ENCODE measurements around the gene LIPG.
"Not testable (repeated sequence)": the region's sequence is repeated elsewhere in the genome, so short reads cannot be mapped to it uniquely, and the experiment has no call there.

The LIPG gene

DNA sequence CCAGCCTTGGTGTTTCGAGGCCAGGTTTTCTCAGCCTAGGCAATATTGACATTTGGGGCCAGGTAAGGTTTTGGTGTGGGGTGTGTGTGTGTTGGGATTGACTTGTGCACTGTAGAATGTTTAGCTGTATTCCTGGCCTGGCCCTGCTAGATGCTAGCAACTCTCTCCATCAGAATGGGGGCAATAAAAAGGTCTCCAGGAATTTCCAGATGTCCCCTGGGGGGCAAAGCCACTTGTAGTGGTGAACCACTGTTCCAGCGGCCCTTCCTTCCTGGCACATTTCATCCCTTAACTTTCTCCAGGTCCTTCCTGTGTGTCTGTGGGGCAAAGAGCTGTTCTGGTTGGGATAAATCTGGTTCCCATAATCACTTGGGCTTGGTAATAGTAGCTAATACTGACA, 12.0 kb downstream of the LIPG start:
- DNase-seq (ENCODE audit: low read depth), result no peak

DNA sequence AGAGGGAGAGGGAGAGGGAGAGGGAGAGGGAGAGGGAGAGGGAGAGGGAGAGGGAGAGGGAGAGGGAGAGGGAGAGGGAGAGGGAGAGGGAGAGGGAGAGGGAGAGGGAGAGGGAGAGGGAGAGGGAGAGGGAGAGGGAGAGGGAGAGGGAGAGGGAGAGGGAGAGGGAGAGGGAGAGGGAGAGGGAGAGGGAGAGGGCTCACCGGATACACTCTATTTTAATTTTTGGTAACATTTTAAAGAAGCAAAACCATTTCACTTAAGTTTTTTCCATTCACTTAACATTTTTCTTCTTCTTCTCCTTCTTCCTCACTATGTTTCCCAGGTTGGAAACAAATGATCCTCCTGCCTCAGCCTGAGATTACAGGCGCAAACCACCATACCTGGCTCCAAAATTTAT, 17.2 kb downstream of the LIPG start:
- not testable (repeated sequence) for DNase-seq (ENCODE audit: low read depth)

DNA sequence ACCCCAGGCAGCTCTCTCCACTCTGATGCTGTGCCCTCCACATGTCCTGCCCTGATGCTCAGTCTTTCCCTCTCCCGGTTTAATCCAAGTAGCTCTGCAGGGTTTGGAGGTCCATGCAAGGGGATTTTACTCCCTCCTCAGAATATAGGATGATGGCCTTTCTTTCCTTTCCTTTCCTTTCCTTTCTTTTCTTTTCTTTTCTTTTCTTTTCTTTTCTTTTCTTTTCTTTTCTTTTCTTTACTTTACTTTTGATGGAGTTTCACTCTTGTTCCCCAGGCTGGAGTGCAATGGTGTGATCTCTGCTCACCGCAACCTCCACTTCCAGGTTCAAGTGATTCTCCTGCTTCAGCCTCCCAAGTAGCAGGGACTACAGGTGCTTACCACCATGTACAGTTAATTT, 17.7 kb downstream of the LIPG start:
- DNase-seq (ENCODE audit: low read depth), result not testable (repeated sequence)

DNA sequence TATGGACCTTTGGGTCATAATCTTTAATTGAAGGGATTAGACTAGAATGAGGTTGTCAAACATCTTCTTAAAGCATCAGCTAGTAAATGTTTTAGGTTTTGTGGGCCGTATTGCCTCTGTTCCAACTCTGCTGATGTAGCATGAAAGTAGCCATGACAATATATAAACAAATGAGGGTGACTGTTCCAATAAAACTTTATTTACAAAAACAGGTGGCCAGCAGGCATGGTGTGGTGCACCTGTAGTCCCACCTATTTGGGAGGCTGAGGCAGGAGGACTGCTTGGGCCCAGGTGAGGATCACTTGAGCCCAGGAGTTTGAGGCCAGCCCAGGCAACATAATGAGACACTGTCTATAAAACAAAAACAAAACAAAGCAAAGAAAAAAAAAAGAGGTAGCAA, 18.4 kb downstream of the LIPG start:
- DNase-seq (ENCODE audit: low read depth), result no peak

DNA sequence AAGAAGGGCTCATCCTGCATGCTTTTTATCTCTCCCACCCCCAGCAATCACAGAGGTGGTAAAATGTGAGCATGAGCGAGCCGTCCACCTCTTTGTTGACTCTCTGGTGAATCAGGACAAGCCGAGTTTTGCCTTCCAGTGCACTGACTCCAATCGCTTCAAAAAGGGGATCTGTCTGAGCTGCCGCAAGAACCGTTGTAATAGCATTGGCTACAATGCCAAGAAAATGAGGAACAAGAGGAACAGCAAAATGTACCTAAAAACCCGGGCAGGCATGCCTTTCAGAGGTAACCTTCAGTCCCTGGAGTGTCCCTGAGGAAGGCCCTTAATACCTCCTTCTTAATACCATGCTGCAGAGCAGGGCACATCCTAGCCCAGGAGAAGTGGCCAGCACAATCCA, 19.5 kb downstream of the LIPG start:
- DNase-seq (ENCODE audit: low read depth), result no peak

DNA sequence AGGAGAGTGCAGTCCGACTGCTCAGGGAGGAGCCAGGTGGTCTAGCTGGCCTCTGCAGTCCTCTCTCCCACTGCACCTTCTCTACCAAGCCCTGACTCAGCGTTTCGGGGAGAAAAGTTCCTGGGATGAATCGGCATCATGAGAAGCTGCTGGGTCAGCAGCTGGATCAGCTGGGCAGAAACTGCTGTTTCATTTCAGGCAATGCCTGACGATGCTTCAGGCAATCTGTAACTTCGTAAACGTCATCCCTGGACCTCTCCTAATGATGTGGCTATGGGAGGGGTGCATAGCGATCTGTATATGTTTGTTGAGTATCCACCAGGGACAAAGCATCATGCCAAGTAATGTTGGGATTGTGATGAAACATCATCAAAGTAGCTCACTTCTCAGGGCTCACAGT, 20.7 kb downstream of the LIPG start:
- no peak for DNase-seq (ENCODE audit: low read depth)

DNA sequence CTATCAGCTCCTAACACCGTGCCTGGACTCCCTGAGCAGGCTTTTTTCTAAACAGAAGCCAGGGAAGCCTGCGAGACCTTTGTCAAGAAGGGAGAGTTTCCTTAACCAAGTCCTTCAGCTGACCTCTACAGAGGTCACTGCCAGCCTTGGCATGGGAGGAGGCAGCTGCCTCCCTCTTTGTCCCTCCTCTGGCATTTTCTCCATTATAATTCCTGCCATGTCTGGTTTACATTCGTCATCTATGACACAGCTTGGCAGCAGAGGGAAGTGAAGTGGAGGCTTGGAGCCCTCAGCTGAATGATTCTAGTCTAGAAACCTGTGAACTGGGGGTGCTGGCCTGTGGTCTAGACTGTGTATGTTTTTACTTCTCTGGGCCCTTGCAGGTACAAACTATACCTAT, 22.5 kb downstream of the LIPG start:
- no peak for DNase-seq (ENCODE audit: low read depth)

DNA sequence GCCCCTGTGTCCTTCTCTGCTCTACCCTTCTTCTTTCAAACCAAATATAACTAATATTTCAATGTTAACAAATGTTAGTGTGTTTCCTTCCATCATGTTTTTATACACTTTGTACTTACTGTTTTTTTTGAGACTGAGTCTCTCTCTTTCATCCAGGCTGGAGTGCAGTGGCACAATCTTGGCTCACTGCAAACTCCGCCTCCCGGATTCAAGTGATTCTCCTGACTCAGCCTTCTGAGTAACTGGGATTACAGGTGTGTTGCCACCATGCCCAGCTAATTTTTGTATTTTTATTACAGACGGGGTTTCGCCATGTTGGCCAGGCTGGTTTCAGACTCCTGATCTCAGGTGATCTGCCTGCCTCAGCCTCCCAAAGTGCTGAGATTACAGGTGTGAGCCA, 23.1 kb downstream of the LIPG start:
- DNase-seq (ENCODE audit: low read depth), result not testable (repeated sequence)

DNA sequence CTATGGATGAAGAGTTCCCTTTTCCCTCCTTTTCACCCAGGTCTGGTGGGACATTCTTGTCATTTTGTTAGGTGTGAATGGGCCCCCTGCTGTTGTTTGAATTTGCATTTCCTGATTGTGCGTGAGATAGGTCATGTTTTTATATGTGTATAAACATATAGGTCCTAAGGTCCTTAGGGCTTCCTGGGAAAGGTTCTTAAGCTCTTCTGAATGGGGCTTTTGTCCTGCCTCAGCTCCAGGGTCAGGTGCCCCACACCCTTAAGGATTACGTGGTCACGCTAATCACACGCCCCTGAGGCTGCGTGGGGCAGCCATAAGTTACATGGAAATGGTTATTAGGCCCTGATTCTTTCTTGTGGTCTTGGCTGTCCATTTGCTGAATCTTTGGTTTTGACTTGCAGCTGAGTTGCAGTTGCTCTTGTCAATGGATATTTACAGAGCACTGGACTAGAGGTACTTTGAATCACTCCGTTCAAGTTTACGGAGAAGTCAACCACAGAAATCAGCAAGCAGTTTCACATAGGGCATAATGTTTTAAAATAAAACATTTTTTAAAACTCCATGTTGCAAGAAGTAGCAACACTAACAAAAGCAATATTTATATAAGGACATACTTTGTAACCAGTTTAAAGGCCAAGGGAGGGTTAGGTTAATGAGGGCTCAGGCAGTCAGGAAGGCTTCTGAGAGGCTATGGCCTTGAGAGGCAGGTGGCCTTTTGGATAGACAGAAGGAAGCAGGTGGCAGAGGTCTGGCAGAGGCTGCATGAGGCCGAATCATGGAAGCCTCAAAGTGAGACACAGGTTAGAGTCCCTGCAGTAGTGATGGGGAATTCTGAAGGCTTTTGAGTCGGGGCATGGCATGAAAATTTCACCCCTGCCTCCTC, 24.2 kb downstream of the LIPG start:
- DNase-seq (ENCODE audit: low read depth), result no peak

DNA sequence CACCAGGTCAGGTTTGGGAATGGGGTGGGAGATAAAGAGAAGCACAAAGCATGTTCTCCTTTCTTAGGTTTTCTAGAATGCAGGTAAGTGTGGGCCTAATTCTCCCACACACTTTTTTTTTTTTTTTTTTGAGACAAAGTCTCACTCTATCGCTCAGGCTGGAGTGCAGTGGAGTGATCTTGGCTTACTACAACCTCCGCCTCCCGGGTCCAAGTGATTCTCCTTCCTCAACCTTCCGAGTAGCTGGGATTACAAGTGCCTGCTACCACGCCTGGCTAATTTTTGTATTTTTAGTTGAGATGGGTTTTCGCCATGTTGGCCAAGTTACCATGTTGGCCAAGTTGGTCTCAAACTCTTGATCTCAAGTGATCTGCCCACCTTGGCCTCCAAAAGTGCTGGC, 26.3 kb downstream of the LIPG start:
- no peak for DNase-seq (ENCODE audit: low read depth)

DNA sequence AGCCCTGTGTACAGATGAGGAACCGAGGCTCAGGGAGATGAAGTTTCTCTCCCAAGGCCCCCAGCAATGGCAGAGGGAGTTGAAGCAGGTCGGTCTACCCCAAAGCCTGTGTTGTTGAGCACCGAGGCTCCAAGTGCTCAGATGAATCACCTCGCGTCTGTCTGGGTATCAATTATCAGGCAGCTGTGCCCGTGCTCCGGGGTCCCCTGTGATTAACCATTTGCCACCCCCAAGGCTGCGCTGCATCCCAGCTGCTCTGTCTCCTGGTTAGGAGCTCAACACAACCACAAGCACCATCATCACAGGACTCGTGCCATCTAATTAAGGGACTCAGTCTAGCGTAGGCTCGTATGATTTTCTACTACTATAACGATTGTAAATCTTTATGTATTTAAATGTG, 27.1 kb downstream of the LIPG start:
- no peak for DNase-seq (ENCODE audit: low read depth)

DNA sequence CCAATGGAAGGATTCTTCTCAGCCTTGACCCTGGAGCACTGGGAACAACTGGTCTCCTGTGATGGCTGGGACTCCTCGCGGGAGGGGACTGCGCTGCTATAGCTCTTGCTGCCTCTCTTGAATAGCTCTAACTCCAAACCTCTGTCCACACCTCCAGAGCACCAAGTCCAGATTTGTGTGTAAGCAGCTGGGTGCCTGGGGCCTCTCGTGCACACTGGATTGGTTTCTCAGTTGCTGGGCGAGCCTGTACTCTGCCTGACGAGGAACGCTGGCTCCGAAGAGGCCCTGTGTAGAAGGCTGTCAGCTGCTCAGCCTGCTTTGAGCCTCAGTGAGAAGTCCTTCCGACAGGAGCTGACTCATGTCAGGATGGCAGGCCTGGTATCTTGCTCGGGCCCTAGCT, 28.8 kb downstream of the LIPG start:
- DNase-seq (ENCODE audit: low read depth), result no peak

DNA sequence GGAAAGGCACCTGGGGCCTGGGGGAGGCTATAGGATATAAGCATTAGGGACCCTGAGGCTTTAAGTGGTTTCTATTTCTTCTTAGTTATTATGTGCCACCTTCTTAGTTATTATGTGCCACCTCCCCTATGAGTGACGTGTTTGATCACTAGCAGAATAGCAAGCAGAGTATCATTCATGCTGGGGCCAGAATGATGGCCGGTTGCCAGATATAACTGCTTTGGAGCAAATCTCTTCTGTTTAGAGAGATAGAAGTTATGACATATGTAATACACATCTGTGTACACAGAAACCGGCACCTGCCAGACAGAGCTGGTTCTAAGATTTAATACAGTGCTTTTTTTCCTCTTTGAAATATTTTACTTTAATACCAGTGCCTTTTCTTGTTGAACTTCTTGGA, 29.4 kb downstream of the LIPG start:
- DNase-seq (ENCODE audit: low read depth), result no peak

DNA sequence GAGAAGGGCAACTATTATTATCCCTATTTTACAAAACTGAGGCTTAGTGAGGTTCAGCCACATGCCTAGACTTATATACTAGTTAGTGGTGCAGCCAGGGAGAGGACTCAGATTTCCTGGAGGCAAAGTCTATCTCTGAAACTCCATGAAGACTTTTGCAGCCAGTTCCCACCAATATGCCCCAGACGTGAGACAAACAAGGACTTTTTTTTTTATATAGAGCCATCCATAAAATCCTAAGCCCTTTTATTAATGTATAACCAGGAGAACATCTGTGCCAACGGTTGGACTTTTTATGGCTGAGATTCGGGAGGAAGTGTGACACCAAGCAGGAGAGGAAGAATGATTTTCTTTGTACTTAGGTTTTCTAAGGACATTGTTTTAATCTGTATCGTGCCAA, 29.9 kb downstream of the LIPG start:
- DNase-seq (ENCODE audit: low read depth), result no peak

DNA sequence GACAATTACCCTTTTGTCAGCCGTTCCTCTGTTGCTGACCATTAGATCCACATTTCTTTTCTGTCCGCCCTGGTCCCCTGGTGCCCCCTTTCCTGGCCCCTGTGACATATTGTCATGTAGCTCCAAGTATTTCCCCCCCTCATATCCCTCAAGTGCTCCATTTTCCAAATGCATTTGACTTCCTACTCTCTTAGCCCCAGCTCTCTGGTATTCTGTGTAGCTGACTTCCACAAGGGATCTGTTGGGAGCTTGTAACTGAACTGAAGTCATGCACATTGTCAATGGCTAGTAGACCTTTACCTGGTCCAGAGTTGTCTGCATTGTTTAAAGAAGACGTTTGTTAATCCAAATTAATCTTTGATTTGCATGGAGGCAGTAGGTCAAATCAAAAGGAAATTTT, 34.8 kb downstream of the LIPG start:
- no peak for DNase-seq (ENCODE audit: low read depth)

DNA sequence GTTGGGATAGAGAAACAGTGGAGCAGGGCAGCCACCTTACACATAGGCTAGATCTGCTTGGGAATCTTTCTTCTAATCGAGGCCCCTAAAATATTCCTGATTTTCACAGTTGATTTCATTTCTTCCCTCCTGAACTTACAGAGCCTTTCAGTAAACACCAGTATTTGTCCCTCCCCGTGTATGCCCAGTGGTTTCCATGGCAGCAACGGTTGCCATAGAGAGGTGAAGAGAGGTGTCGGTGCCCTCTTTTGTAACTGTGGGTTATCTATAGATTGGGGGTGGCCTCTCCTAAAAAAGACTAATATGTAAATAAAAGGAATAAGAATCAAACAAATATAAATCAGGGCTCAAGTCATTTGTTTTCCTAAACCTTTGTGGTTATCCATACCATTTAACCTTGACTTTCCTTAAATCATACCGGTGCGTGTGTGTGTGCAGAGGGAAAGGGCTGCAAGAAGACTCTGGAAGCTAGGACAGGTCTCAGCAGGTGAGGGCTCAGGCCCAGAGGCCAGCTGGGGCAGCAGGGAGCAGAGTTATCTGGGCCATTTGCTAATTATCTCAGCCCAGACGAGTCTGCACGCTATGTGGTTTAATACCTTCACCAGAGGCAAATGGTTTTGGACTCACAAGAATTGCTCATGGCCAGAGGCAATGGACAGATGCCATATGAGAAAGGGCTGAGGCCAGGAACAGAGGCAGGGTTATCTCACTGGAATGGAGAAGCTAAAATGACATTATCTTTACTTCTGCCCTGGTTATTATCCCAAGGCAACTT, 35.5 kb downstream of the LIPG start:
- DNase-seq (ENCODE audit: low read depth), result no peak

DNA sequence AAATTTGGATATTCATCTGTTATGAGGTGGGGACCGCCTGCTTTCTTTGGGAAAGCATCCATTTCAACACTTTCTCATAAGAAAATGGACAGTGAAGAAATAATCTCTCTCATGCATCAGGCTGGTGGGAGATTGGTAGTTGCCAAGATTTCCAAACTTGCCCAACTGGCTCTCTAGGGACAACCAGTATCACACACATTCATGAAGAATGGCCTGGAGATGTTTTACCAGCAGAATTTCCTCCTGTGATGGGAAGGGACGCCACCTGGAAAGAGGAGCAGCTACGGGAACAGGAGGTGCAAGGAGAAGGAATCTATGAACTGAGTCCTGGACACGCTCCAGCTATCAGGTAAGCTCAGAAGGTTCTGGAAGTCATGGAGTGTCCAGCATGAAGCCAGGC, 39.4 kb downstream of the LIPG start:
- no peak for DNase-seq (ENCODE audit: low read depth)

DNA sequence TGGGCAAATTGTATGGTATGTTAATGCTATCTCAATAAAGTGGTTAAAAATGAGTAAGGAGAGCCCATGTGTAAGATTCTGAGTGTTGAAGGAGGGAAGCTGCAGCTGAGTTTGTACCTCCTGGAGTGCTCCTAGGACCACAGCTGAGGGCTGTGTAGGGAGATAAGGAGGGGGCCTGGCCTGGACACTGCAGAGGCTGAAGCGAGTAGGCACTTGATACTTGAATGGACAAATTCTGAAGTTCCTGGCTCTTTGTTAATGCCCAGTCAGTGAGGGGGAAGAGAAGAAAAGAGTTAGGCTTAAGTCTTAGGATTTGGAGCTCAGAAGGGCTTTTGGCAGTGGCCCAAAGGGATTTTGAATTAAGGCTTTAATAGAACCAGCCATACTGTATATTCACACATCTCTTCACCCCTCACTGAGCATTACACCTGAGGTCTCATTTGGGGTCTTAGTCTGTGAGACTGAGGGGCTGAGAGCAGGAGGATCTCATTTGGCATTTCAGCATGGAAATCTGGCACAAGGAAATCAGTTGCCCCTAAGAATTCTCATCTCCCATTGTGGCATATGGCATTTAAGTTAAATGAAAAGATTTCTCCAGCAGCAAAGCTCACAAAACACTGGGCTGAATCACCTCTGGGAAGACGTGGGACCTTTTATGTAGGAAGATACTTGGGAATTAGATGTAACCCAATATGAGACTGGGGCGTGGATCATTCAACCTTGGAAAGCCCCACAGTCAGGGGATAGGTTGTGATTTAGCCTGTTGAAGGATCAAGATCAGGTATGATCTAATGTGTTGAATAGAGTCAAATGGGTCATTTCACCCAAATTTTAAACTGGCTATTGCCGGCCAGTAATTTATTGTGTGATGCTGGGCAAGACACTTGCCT, 46.8 kb downstream of the LIPG start:
- DNase-seq (ENCODE audit: low read depth), result no peak

DNA sequence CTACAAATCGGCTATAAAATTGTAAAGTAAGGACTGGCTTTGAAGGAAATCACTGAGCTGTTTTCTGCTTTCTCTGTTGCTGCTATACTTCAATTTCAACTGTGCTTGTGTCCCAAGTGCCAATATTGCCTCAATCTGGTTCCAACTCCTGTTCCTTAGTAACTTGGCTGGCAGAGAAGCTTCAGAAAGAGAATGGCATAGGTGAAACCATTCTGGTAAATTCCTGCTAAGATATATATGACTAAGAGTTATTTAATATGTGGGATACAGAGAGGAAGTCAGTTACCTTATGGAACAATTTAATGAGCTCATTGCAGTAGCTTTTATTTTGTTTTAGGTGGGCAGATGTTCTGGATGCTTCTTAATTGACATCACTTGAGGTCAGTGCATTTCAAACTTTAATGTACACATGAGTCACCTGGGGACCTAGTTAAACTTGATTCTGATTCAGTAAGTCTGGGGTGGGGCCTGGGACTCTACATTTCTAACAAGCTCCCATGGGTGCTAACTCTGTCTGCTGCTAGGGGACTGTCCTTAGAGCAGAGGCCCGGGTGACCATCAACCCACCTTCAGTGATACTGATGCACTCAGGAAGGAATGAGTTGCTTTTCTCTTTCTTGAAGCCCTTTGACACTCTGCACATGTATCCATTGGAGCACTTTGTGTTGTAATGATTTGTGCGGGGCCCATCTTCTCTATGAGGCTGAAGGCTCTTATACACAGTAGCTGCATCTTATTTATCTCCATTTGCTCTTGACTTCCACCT, 47.6 kb downstream of the LIPG start:
- DNase-seq (ENCODE audit: low read depth), result no peak

DNA sequence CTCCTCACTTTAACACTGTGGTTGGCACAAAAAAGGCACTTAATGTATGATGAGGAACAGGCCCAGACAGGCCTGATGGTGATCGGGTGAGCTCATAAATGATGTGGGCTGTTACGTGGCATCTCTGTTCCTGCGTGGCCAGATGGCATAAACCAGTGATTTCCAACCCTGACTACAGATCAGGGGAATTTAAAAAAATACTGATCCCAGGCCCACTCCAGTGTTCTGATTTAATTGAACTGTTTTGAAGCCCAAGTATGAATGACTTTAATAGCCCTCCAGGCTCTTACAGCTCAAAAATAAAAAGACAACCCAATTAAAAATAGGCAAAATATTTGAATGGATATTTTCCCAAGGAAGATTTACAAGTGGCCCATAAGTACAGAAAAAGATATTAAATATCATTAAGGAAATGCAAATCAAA, 48.2 kb downstream of the LIPG start:
- no peak for DNase-seq (ENCODE audit: low read depth)

DNA sequence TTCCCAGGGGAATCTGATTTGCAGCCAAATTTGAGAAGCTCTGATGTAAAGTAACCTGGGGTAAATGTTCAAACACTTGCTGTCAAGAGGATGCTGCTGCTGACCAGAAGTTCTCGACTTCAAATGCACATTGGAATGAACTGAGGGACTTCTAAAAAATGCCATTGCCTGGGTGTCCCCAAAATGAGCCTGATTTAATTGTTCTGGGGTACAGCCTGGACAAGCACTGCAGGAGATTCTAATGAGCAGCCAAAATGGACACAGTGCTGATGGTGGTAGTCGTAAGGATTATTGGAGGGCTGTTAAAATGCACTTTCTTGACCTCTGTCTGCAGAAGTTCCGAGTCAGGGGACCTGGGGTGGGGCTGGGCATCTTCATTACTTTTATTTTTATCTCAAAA, 49.5 kb downstream of the LIPG start:
- DNase-seq (ENCODE audit: low read depth), result no peak
